ENCODE results near the gene SMARCE1. TPM values are rescaled to one million over a fixed set of nuclear protein-coding genes. Genes with fewer than 3 reads are reported as not detected.

The SMARCE1 gene
- total and polyA plus RNA-seq, 2 experiments from 2014 or later = 99.9 to 103 TPM

DNA sequence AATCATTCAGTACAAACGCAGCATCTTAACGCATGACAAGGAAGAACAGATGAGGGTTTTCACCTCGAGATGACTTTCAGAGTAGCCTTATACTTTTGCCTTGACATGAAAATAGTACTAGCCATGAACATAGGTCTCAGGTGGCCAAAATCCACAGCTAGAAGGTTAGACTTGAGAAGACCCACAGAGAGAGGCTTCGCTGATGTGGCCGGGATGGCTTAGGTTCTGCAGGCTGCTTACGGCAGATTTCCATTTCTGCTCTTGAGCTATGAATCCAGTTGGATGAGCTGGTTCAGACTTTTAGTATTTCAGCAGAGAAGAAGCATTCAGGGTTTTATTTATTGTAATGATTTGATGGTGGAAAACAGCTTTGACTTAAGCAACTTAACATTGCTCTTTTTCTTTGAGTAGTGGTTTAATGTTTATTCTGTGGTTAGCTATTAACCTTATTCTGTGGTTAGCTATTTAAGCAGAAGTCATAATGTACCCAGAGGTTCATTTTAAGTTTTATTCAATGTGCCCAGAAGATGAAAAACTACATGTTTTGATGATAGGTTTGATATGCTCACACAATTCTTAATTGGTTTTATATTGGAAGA, 48.4 kb upstream of the SMARCE1 start:
- WGBS (ENCODE audit: low lambda C conversion rate, missing lambda C conversion rate) = 86% methylated on average over 6 of the region's 6 CpGs
- Histone ChIP-seq H3K9me3 (ENCODE audit: low read depth) (no peaks in the 10 kb centered on the region), H3K9me2 (replicated peaks; ENCODE audit: insufficient read depth) (no peaks in the 10 kb centered on the region), H3K4me2 (peak overlapping the region; percentile 21), H4K20me1 (ENCODE audit: insufficient read depth, poor library complexity, severe bottlenecking) (no peaks in the 10 kb centered on the region), H3K36me3 (replicated peaks; ENCODE audit: insufficient read depth, low read depth) (no peaks in the 10 kb centered on the region), H3K27ac (no peak overlapping the region), H3K79me2 (no peaks in the 10 kb centered on the region), H3K4me1 (ENCODE audit: insufficient read depth) (peaks cover 29% of the 10 kb centered on the region), H2AFZ (no peak overlapping the region), H3K4me3 (no peak overlapping the region), H3K27me3 (no peaks in the 10 kb centered on the region)
- no peak for TF ChIP-seq EZH2phosphoT487 (IDR thresholded peaks at IDR 0.05; ENCODE audit: low read depth, severe bottlenecking, unreplicated experiment)
- no peak for TF ChIP-seq CTCF (IDR thresholded peaks at IDR 0.05; ENCODE audit: poor library complexity)
- no peak for TF ChIP-seq EZH2 (IDR thresholded peaks at IDR 0.05; ENCODE audit: borderline replicate concordance)
- no peak for DNase-seq (ENCODE audit: low spot score)

GRCh38 chr17:40694584-40694983, 47.0 kb upstream of the SMARCE1 start:
- TF ChIP-seq EZH2phosphoT487 (IDR thresholded peaks at IDR 0.05; ENCODE audit: low read depth, severe bottlenecking, unreplicated experiment) = no peak
- TF ChIP-seq EZH2 (IDR thresholded peaks at IDR 0.05; ENCODE audit: borderline replicate concordance) = no peak
- no peak for TF ChIP-seq CTCF (IDR thresholded peaks at IDR 0.05; ENCODE audit: poor library complexity)
- no peaks in the 10 kb centered on the region for H3K9me2 ChIP-seq (replicated peaks; ENCODE audit: insufficient read depth)
- no peak overlapping the region for H3K4me3 ChIP-seq
- no peak overlapping the region for H2AFZ ChIP-seq
- H3K9me3 ChIP-seq (ENCODE audit: low read depth) = no peaks in the 10 kb centered on the region
- 63% methylated on average over 9 of the region's 9 CpGs for WGBS (ENCODE audit: low lambda C conversion rate, missing lambda C conversion rate)
- H3K27ac ChIP-seq = no peak overlapping the region
- no peaks in the 10 kb centered on the region for H3K27me3 ChIP-seq
- DNase-seq (ENCODE audit: low spot score) = peak; percentile 35
- H3K36me3 ChIP-seq (replicated peaks; ENCODE audit: insufficient read depth, low read depth) = no peaks in the 10 kb centered on the region
- no peaks in the 10 kb centered on the region for H3K79me2 ChIP-seq
- no peaks in the 10 kb centered on the region for H4K20me1 ChIP-seq (ENCODE audit: insufficient read depth, poor library complexity, severe bottlenecking)
- H3K4me2 ChIP-seq = no peak overlapping the region
- peaks cover 26% of the 10 kb centered on the region for H3K4me1 ChIP-seq (ENCODE audit: insufficient read depth)

DNA sequence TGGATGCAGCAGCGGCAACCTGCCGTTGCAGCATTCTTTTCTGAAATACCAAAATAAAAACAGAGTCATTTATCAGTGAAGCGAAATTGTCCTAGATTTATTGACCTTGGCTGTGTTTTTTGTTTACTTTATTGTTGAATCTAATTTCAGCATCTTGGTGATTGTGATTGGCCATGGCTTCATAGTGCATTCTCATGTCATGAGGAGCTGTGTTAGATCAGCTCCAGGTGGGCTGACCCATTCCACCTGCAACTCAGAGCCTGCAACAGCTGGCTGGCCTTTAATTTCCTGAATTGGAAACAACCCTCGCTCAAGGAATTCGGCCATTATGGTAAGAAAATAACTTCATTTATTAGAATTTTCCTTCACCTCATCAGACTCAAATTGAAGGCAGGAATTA, 39.5 kb upstream of the SMARCE1 start:
- no peak for TF ChIP-seq EZH2phosphoT487 (IDR thresholded peaks at IDR 0.05; ENCODE audit: low read depth, severe bottlenecking, unreplicated experiment)
- no peak overlapping the region for H3K27ac ChIP-seq
- H3K9me3 ChIP-seq (ENCODE audit: low read depth) = no peaks in the 10 kb centered on the region
- no peak overlapping the region for H3K4me3 ChIP-seq
- H3K36me3 ChIP-seq (replicated peaks; ENCODE audit: insufficient read depth, low read depth) = no peaks in the 10 kb centered on the region
- no peaks in the 10 kb centered on the region for H3K27me3 ChIP-seq
- no peak for DNase-seq (ENCODE audit: low spot score)
- no peaks in the 10 kb centered on the region for H3K9me2 ChIP-seq (replicated peaks; ENCODE audit: insufficient read depth)
- no peak overlapping the region for H3K4me2 ChIP-seq
- H2AFZ ChIP-seq = no peak overlapping the region
- no peaks in the 10 kb centered on the region for H3K79me2 ChIP-seq
- H3K4me1 ChIP-seq (ENCODE audit: insufficient read depth) = no peaks in the 10 kb centered on the region
- H4K20me1 ChIP-seq (ENCODE audit: insufficient read depth, poor library complexity, severe bottlenecking) = no peaks in the 10 kb centered on the region
- 88% methylated on average over 5 of the region's 5 CpGs for WGBS (ENCODE audit: low lambda C conversion rate, missing lambda C conversion rate)

- H3K4me2 ChIP-seq = no peak overlapping the region
- H3K79me2 ChIP-seq = no peaks in the 10 kb centered on the region
- no peak for TF ChIP-seq EZH2 (IDR thresholded peaks at IDR 0.05; ENCODE audit: borderline replicate concordance)
- TF ChIP-seq CTCF (IDR thresholded peaks at IDR 0.05; ENCODE audit: poor library complexity) = no peak
- no peak for TF ChIP-seq EZH2phosphoT487 (IDR thresholded peaks at IDR 0.05; ENCODE audit: low read depth, severe bottlenecking, unreplicated experiment)
- no peaks in the 10 kb centered on the region for H3K4me1 ChIP-seq (ENCODE audit: insufficient read depth)
- H3K9me2 ChIP-seq (replicated peaks; ENCODE audit: insufficient read depth) = no peaks in the 10 kb centered on the region
- H3K27me3 ChIP-seq = no peaks in the 10 kb centered on the region
- DNase-seq (ENCODE audit: low spot score) = no peak
- H3K4me3 ChIP-seq = no peak overlapping the region
- 69% methylated on average over 4 of the region's 4 CpGs for WGBS (ENCODE audit: low lambda C conversion rate, missing lambda C conversion rate)
- H4K20me1 ChIP-seq (ENCODE audit: insufficient read depth, poor library complexity, severe bottlenecking) = no peaks in the 10 kb centered on the region
- no peak overlapping the region for H3K27ac ChIP-seq
- H3K9me3 ChIP-seq (ENCODE audit: low read depth) = no peaks in the 10 kb centered on the region
- no peak overlapping the region for H2AFZ ChIP-seq
- H3K36me3 ChIP-seq (replicated peaks; ENCODE audit: insufficient read depth, low read depth) = no peaks in the 10 kb centered on the region
Observed at GRCh38 chr17:40686192-40686591, 38.6 kb upstream of the SMARCE1 start.

Measured in hepatocyte (in vitro differentiated cells).